GM18951 (cell line): ENCODE data around the gene KPNA6.

Experiments used
- POLR2A ChIP-seq: IDR thresholded peaks from 4 replicates; pipeline ENCODE4 v1.6.1; 2011; ENCODE audit warnings: mild to moderate bottlenecking; ENCODE audit not compliant: insufficient read length, insufficient read depth; ENCODE audit errors: extremely low read depth
- in situ Hi-C: fragments of 300-500 bp; cut with MboI; formaldehyde crosslinking; loops from one replicate; pipeline ENCODE4 v1.12.0; 2022; ENCODE audit warnings: low sequenced_read_pairs, mixed read lengths, inconsistent platforms; ENCODE audit not compliant: unreplicated experiment

Gene KPNA6

GRCh38 chr1:32208891-32209328 lies 101.1 kb downstream of the KPNA6 start, which contains the start of gene DCDC2B:
Gene DCDC2B, plus strand, starts transcription at chr1:32209089. Its CDS starts 5 bp downstream, at chr1:32209094.
- in situ Hi-C loops, result no loop called here
- TF ChIP-seq POLR2A, result no peak

- in situ Hi-C loops, result no loop called here
- no peak for TF ChIP-seq POLR2A
Measured at GRCh38 chr1:32215629-32216480, 108.0 kb downstream of the KPNA6 start.

DNA sequence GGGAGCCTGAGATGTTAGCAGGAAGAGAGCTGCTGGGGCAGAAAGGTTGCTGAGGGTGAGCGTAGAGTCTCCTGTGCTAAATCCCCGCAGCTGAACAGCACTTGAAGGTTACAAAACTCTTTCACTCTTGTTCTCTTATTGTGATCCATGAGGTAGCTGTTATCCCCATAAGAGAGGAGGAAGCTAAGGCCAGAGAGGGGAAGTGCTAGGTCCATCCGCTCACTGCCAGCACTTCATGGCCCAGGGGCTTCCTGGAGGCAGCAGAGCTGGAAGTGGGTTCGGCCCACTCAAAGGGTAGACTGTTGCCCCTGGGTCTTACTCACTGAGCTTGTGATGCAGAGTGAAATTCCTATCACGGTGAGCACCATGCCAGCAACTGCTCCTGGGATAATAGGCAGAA lies 108.7 kb downstream of the KPNA6 start:
- in situ Hi-C loops, result no loop called here
- TF ChIP-seq POLR2A, result no peak

- in situ Hi-C loops, result no loop called here
- no peak for TF ChIP-seq POLR2A
Measured at GRCh38 chr1:32219022-32219421, 111.2 kb downstream of the KPNA6 start.

- TF ChIP-seq POLR2A, result no peak
- in situ Hi-C loops, result no loop called here
Measured at GRCh38 chr1:32220746-32221580, 113.1 kb downstream of the KPNA6 start.

DNA sequence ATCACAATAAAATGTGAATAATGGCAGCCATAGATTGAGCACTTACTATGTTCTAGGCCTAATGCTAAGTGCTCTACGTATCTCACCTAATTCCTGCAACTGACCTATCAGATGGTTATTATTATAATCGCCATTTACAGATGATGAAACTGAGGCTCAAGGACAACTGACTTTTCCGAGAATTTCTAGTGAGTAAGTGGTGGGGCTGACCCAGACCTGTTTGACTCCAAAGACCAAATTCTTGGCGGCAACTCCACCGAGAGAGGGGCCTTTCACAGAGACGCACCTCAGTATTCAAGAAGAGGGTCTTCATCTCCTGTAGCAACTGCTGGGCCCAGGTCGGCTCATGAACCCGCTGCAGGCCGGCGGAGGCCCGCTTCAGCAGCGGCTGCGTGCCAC lies 113.7 kb downstream of the KPNA6 start:
- in situ Hi-C loops, result no loop called here

DNA sequence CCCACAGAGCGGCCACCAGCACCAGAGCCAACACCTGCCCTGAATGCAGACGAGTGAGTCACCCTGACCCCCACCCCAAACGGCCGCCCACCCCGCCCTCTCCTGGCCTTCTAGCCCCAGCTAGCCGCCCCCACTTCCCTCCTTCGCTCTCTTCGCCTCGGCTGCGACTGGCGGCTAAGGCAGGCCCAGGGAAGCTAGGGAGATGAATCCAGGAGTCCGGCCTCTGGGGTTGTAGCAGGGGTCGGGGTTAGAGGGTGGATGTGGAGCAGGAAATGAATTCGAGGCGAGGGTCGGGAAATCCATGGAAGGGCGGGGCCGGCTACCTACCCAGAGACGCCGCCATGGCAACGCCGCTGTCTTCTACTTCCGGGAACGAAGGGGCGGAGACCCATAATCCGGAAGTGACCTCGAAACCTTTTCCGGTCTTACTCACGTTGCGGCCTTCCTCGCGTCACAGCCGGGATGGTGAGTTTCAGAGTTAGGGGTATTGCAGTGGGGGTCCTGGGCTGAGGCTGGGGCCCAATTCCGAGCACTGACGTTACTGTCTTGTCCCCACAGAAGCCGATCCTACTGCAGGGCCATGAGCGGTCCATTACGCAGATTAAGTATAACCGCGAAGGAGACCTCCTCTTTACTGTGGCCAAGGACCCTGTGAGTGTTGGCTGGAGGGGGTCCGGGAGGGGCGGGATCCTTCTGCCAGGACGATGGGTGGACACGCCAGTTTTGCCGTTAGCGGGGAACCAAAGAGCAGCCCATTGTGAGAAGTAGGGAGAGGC lies 114.3 kb downstream of the KPNA6 start, which contains the start of the genes EIF3I and TMEM234:
TSS of gene EIF3I (plus strand) at position 428 of the 776 bp plus-strand sequence. CDS start at position 463, 35 bp downstream.
TSS of gene TMEM234 (minus strand) at position 374 of the 776 bp plus-strand sequence. CDS start at position 343, 31 bp downstream.
- in situ Hi-C loops, result no loop called here
- peak; percentile 77 for TF ChIP-seq POLR2A

More for the DNA sequence above, 113.7 kb downstream of the KPNA6 start:
- no peak for TF ChIP-seq POLR2A

- in situ Hi-C loops, result no loop called here
- TF ChIP-seq POLR2A, result no peak
Measured at GRCh38 chr1:32223683-32224082, 115.8 kb downstream of the KPNA6 start.

- in situ Hi-C loops, result no loop called here
- no peak for TF ChIP-seq POLR2A
Measured at GRCh38 chr1:32224285-32224684, 116.4 kb downstream of the KPNA6 start.
